GM12891 (cell line): ENCODE results near the gene AVEN.

Source experiments
- DNase-seq: peaks from one replicate; pipeline ENCODE4 v3.0.0; 2011; ENCODE audit warnings: low spot score; ENCODE audit not compliant: insufficient read length
- FAIRE-seq: peaks from 2 replicates; lab custom pipeline; 2011; peaks lifted over from hg19 to GRCh38; lab: Jason Lieb, UNC
- PAX5 ChIP-seq: IDR thresholded peaks from 2 replicates; pipeline ENCODE4 v1.6.1; 2011; ENCODE audit warnings: low read length, moderate library complexity, mild to moderate bottlenecking; ENCODE audit not compliant: insufficient read depth, severe bottlenecking
- POLR2A ChIP-seq: IDR thresholded peaks from 2 replicates; pipeline ENCODE4 v1.6.1; 2011; ENCODE audit warnings: low read depth, low read length, control low read depth
- POLR2AphosphoS5 ChIP-seq: IDR thresholded peaks from 2 replicates; pipeline ENCODE4 v1.6.1; 2011; ENCODE audit warnings: low read depth, low read length, control low read depth
- POU2F2 ChIP-seq: IDR thresholded peaks from 2 replicates; pipeline ENCODE4 v1.6.1; 2011; ENCODE audit warnings: low read depth, mild to moderate bottlenecking, control low read depth, low read length, moderate library complexity
- SPI1 ChIP-seq: IDR thresholded peaks from 2 replicates; pipeline ENCODE4 v1.6.1; 2011; ENCODE audit warnings: low read depth, low read length, control low read depth
- TAF1 ChIP-seq: IDR thresholded peaks from 2 replicates; pipeline ENCODE4 v1.6.1; 2011; ENCODE audit warnings: low read depth, low read length, control low read depth

Gene AVEN

DNA sequence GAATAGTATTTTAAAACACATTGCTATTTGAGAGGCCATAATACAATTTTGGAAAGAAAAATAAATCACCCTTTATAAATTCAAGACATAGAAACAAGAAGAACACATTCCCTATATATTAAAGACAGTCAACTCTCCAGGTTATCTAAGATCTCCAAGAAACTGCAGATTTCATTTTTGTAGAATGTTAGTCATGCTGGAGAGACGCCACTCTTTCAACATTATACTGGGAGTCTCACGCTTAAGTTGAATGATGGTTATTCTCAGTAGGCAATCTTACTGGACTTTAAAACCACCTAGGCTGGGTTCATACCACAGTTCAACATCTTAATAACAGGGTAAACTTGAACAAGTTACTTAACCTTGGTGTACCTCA is 74.4 kb downstream of the AVEN start:
- no peak for TF ChIP-seq TAF1
- DNase-seq (no peak), FAIRE-seq (no peak)

DNA sequence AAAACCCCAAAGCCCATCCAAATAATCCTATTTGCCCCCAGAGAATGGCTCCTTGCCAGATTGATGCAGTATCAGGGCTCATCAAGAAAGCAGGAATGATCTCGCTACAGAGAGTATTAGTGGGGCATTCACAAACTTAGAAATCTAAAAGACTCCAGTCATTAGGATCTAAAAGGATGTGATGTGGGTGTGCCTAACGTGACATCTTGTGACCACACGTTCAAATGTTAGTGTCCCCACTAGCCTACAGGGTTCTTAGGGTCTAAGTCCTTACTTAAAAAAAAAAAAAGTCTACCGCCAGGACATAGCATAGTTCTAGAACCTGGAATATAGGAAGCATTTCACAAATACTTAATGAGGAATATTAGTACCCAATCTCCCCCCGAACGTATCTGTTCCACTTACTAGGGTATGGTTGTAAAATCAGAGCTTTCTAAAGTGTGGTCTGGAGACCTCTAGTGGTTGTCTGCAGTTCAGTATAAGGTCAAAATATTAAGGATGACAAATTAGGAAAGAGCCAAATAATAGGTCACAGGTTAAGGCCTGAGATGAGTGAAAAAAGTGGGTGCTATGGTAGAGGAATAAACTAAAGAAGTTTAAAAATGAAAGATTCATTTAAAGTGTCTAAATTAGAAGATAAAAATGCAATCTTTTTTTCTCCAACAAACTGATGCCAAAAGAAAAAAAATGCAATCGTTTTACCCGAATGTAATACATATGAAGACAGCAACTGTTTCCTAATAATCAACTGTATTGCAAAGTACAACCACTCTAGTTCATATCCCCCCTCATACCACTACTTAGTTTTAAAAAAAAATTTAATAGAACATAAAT is 75.0 kb downstream of the AVEN start:
- peak; percentile 40 for FAIRE-seq
- TF ChIP-seq PAX5 = no peak
- TF ChIP-seq SPI1 = no peak
- TF ChIP-seq POLR2AphosphoS5 = no peak
- TF ChIP-seq POU2F2 = no peak
- TF ChIP-seq TAF1 = no peak
- no peak for TF ChIP-seq POLR2A
- DNase-seq = no peak

DNA sequence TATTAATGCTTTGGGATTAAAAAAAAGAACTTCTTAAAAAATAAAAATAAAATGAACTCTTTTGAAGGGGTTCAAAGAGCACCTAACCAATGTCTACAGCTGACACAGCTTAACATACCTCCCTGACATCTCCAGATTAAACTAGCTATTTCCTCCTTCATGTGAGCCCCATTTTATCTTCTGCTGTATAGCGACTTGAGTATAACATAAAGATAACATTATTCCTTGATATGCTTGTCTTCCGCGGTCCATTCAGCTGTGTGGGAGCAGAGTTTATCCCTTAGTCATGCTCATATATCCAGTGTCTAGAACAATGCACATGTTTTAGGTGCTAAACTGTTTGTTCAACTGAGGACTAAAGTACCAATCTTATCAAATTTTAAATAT is 78.5 kb downstream of the AVEN start:
- FAIRE-seq (no peak), DNase-seq (no peak)
- TF ChIP-seq TAF1 = no peak
- no peak for TF ChIP-seq POLR2A

DNA sequence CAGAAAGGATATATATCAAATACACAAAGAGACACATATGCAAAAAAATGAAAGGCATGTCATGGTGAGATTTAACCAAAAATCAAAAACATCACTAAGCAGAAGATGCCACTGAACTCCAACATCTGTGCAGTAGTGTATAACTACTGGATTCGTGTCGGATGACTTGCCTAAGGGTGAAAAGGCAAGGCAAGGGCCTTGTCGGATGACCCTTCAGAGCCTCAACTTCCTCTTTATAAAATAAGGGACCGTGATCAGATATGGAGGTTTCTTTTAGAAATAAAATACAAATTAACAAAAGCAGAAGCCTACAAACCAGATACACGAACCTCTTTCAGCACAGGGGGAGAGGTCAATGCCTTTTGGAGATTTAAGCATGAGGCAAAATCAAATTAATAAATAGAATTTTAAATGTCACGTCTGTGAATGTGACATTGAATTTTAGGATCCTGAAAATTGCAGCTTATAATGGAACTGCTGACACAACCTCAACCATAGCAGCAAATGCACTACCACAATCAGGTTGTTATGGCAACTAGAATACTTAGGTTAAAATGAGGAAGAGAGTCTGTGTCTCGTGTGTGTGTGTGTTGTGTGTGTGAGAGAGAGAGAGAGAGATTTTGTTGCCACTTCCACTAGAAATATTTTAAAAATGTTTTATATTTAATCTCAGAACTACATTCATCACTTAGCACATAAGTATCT is 79.0 kb downstream of the AVEN start:
- FAIRE-seq (no peak), DNase-seq (no peak)
- TF ChIP-seq TAF1 (no peak), SPI1 (peak; percentile 65)

DNA sequence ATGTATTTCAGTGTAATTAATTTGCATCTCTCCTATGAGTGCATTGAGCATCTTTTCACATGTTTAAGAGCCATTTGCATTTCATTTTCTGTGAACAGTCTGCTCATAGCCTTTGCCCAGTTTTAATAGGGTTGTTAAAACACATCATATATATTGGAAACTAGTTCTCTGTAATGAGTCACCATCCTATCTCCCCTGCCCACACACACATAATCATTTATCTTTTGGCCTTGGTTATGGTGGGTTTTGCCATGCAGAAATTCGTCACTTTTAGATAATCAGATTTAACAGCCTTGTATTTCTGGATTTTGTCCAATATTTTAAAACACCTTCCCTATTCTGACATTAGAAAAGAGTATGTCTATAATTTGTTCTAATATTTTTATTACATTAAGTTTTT is 82.6 kb downstream of the AVEN start:
- DNase-seq (no peak), FAIRE-seq (no peak)
- TF ChIP-seq POU2F2 = no peak
- no peak for TF ChIP-seq SPI1
- no peak for TF ChIP-seq PAX5
- no peak for TF ChIP-seq TAF1
- TF ChIP-seq POLR2A = no peak
- TF ChIP-seq POLR2AphosphoS5 = no peak

DNA sequence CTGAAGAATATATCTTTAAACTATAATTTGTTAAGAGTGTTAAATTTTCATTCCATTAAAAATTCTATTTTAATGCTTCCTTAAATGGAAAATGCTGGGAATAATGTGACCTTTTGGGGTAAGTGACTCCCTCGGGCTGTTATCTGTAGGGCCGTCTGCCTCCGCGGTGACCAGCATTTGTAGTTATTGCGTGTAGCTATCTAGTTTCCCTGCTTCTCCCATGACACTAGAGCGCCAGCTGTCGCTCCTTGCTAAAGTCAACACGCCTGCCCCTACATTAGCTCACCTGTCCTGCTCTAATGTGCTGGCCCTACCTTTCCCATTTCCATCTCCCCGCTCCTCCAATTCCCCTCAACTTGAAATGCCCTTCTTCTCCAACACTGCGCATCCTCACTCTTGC is 83.1 kb downstream of the AVEN start:
- no peak for DNase-seq
- TF ChIP-seq TAF1 = no peak
- no peak for TF ChIP-seq POLR2A
- no peak for TF ChIP-seq PAX5
- TF ChIP-seq POU2F2 = no peak
- no peak for TF ChIP-seq SPI1
- TF ChIP-seq POLR2AphosphoS5 = no peak
- FAIRE-seq = no peak

DNA sequence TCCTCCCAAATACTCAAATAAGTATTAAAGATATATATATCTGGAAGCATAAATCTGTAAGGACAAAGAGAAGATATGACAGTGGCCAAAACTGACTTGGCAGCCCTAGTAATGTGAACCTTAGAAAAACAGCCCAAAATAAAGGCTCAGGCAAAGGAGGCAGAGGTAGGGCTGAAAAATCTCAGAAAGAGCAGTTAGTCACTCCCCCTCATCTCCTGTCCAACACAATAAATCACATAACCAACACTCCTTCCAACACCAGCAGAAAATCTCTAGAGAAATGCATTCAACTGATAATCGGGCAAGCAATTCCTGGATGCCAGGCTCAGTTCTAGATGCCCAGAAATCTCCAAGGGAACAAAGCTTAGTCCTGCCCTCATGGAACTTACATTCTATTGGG is 92.9 kb downstream of the AVEN start:
- FAIRE-seq (no peak), DNase-seq (no peak)
- TF ChIP-seq POLR2A = no peak
- no peak for TF ChIP-seq SPI1
- no peak for TF ChIP-seq POLR2AphosphoS5
- TF ChIP-seq PAX5 = no peak
- no peak for TF ChIP-seq POU2F2

DNA sequence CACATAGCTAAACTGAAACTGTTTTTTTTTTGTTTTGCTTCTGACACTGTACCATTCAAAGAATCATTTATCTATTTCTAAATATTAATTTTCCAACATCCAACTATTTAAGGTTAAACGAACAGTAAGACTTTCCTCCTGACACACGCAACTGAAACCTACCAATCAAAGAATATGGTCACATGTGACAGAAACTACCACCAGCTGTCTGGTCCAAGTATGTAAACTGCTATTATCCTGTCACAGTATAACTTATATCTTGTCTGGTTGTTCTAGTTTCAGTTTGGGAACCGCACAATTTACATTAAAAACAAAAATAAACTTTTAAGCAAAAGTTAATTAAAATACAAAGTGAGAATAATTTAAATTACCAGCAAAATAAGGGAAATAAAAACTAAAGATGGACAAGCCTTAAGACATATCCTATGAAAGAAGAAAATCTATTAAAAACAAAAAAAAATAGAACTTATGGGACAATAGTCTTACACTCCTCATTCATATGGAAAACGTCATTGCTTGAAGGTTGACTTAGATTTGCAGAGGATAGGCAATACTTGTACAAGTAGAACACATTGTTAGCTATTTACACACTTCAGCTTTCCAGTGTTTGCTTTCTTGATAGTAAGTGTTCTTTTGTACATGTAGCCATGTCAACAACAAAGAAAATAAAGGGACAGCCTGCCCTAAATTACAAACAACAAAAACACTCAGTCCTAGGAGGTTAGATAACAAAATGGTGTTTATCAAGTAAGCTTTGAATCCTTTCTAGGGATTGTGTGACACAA is 97.5 kb downstream of the AVEN start:
- FAIRE-seq (no peak), DNase-seq (no peak)
- TF ChIP-seq TAF1 (no peak), PAX5 (no peak), SPI1 (no peak), POU2F2 (no peak), POLR2AphosphoS5 (no peak), POLR2A (no peak)

DNA sequence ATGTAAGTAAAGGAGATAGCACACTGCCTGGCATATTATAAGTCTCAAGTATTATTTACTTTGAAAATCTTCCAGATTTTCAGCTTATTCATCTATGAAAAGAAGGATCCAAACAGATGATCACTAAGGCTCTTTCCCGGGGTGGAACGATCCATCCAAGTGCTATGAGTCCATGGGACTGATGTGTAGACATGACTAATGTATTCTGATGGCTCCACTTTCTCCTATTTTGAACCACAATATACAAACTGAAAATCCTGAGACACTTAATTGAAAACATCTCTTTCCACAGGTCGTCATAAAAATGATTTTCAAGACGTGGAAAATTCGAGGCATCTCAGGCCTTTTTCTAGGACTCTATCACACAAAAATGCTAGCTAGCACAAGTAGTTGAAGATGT is 104.1 kb downstream of the AVEN start:
- TF ChIP-seq POLR2A (no peak), PAX5 (no peak), SPI1 (no peak), POU2F2 (no peak), POLR2AphosphoS5 (no peak), TAF1 (no peak)
- FAIRE-seq (no peak), DNase-seq (no peak)
